Stimulated activated CD8-positive, alpha-beta memory T cell treated with anti-CD3 and anti-CD28 coated beads, Interleukin-4, amount 100 ng/mL, for 1 hour (primary cell): Measurements from ENCODE around the gene SCP2.

Experiments used
- DNase-seq, 2 donors: peaks; one replicate each; pipeline ENCODE4 v3.0.0-alpha.2; 2020; ENCODE audit warnings: low read depth in 2 of 2, low spot score in 1 of 2

SCP2 gene

DNA sequence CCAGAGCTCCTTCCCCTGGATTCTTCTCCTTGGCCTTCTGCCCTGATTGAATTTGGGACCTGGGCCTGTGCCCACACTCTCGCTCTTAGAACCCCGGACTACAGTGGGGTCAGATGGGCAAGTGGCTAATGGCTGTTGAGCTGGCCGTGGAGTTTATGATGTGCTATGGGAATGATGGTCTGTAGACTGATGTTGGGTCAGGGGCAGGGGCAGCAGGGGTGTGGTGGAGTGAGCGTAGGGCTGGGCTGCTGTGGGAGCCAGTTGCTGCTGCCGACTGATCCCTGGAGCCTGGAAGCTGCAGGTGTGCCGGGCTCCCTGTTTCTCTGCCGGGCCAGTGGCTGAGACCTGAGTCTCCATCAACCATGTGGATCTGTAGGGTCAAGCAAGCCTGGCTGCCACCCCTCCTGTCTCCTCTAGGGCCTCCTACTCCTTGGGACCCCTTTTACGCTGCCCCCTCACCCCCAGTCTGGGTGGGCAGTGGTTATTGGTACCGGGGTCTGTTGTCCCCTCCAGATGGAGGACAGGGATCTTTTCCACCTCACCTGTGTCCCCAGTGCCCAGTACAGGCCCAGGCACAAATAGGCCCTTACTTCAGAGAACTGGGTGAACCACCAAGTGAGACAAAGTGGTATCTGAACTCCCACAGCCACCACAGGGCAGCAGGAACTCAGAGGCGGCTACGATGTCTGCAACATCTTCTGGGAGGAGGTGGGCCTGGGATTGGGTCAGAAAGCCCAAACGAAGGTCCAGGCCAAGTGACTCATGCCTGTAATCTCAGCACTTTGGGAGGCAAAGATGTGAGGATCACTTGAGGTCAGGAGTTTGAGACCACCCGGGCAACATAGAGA, 140.0 kb downstream of the SCP2 start:
- DNase-seq: no peak

DNA sequence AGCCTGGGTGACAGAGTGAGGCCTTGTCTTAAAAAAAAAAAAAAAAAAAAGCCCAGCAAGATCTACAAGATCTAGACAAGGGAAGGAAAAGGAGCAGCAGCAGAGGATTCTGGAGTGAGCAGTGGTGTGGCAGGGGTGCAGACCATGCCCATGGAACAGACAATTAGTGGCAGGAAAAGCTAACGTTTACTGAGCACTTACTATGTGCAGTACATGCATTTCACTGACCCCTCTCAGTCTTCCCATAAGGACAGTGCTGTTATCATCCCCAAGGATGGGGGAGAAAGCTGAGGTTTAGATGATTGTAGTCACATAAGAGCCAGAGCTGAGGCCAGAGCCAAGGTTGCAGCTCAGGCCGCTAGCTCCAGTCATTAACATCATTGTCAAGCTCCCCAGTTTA, 140.8 kb downstream of the SCP2 start:
- DNase-seq: no peak

DNA sequence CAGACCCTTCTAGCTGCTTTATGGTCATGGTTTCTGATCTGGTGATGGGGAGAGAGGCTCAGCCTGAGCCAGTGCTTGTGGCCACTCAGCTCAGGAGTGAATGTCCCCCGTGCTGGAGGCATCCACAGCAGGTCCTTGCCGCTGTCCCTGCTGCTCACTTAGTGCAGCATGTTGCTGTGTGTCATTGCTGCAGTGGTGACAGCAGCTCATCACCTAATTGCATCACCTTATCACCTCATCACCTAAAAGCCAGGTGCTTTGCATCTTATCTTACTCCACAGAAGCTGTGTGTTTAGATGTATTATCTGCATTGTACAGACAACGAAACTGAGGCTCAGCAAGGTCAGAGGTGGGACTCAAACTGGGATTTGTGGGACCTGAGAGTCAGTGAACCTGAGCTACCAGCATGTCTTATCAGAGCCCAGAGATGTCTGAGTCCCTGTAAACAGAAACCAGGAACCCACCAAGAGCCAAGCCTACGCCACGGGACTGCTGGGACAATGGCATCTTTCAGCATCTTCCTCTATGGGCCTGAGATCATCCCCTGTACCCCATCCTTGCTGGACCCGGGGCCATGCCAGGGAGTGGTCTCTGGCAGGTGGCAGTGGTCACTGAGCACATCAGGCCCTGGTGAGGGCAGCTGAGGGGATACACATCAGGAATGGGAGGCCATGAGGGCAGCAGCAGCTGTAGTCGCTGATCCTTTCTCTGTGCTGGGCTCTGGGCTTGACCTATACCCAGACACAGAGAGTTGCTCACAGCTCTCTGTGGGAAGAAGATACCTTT, 141.4 kb downstream of the SCP2 start:
- DNase-seq: no peak

DNA sequence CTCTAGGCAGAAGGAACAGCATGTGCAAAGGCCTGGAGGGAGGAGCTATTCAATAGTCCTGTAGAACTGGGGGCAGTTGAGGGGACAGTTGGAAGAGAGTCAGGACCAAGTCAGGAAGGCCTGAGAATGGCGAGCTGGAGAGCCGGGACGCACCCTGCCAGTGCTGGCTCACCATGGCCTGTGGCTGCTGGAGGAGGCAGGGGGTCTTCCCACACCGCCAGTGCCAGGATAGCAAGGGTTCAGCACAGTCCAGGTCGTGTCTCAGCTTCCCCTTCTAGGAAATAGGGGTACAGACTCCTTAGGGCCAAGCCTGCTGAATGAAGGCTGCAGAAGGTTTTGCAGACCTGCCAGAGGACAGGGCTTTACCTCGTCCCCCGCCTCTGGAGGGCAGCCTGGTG, 142.2 kb downstream of the SCP2 start:
- no peak for DNase-seq

DNA sequence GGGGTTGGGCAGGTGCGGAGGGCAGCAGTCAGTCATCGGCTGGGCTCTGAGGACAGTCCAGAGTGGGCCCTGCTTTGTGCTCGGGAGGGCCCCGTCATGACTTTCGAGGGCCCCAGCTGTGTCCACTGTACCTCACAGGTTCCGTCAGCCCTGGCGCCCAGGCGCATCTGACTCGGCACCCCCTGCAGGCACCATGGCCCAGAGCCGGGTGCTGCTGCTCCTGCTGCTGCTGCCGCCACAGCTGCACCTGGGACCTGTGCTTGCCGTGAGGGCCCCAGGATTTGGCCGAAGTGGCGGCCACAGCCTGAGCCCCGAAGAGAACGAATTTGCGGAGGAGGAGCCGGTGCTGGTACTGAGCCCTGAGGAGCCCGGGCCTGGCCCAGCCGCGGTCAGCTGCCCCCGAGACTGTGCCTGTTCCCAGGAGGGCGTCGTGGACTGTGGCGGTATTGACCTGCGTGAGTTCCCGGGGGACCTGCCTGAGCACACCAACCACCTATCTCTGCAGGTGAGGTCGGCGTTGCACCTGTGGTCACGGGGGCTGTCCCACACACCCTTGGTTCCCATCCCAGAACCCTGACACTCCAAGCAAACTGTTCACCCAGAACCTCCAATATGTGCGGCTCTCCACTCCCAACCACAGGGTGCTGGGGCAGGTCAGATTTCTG, 142.7 kb downstream of the SCP2 start:
- no peak for DNase-seq

DNA sequence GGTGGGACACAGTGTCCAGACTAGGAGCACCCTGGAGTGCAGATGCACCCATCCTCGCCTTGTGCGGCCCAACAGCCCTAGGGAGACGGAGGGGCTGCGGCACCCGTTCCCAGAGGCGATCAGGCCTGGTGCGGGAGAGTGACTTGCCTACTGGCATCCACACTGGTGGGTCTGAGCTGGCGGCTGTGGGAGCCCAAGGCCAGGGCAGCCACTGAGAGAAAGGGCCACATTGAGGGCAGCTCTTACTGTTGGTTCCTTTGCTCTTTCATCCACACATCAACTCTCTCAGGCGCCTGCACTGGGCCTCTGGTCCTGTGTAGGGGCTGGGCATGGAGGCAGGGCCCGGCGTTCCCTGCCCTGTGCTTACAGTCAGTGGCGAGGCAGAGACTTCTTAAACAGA, 143.5 kb downstream of the SCP2 start:
- DNase-seq: no peak

DNA sequence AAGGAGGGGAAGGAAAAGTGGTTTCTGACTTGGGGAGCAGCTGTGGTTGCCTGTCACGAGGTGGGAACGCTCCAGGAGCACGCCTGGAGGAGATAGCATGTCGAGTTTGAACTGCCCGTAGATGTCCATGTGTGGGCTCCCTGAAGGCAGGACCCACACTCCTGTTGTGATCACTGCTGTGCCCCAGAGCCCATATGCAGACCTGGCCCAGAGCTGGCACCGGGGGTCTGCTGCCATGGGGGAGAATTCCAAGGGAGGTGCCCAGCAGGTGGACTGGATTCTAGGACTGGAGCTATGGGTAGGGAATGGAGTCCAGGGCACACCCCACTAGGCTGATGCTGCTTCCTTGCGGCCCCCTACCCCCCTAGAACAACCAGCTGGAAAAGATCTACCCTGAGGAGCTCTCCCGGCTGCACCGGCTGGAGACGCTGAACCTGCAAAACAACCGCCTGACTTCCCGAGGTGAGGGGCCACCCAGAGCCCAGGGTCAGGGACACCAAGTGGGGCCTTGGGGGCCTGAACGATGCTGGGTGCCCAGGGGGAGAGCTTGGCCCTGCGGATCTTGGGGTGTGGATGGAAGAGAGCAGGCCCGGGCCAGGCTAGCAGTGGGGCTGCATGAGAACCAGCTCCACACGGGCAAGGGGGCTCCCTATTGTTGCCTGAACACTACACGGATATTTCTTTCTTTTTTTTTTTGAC, 144.2 kb downstream of the SCP2 start:
- DNase-seq: no peak

DNA sequence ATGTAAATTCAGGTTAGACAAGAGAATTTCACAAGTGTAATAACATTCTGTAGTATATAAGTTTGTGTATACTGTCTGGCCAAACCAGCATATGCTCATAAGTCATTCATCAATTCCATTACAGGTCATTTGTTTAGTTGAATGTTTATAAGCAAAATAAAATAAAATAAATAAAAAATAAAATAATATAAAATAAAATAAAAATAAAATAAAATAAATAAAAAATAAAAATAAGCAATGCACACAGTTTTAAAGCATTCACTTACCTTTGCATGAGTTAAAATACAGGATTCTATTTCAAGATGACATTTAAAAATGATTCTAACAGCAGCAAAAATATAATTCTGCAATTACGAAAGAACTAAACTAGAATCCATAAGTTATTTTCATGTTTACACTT, 144.8 kb downstream of the SCP2 start:
- DNase-seq: no peak

DNA sequence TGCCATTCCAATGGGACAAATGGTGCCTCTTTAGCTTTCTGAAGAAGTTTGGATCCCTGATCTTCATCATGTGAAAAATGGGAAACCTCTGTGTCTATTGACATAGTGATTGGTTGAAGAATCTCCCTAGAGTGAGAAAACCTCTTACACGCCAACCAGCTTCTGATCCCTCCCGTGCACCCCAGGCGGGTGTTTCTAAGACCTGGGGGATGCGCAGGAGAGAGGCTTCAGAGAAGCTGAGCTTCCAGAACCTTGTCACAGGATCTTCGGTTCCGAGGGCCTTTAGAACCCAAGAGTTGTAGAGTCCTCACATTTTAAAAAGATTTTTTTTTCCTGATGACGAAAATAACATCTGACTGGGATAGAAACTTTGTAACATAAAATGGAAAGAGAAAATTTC, 146.2 kb downstream of the SCP2 start:
- no peak for DNase-seq

DNA sequence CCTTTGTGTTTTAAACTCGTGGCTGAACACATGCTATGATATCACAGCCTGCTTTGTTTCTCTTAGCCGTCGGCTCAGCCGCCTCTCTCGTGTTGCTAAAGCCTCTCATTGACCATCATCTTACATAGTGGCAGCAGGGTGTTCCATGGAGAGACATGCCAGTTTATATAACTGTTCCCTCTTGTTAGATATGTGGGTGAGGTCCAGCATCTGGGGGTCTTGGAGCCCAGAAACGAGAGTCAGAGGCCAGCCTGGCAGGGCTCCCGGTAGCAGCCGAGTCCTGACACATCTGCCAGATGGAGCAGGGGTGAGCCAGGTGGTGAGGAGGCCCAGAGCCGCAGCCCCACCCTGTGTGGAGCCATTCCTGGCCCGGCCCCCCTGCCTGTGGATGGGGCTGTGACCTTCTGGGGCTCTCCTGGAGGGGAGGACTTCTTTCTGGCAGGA, 146.8 kb downstream of the SCP2 start:
- DNase-seq: no peak

DNA sequence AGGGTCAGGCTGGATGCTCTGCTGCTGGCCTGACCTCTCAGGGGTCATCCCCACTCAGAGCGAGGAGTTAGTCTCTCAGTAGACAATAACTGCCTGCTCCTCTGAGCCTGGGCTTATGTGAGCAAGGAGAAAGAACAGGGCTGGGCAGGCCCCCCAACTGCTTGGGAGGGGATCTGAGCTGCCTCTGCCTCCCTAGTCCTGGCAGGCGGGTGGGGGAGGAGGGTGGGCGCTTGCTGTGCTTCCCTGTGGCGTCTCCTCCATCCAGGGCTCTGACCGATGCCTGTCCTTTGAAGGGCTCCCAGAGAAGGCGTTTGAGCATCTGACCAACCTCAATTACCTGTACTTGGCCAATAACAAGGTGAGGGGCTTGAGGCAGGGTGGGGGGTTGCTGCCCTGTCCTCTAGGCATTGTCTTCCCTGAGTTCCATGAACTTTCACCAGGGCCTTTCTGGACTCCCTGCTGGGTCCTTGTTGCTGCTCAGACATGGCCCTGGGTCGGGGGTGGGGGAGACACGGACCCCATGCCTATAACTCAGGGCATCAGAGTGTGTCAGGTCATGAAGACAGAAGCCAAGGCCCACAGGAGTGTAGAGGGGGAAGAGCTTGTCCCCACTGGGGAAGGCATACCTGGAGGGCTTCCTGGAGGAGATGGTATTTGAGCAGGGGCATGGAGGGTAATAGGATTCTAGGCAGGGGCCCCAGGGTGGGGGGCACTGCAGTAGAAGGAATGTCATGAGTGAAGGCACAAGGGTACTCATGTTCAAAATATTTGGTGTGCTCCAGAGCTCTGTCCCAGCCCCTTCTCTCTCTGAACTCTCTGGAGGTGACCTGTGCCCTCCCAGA, 147.5 kb downstream of the SCP2 start:
- no peak for DNase-seq

DNA sequence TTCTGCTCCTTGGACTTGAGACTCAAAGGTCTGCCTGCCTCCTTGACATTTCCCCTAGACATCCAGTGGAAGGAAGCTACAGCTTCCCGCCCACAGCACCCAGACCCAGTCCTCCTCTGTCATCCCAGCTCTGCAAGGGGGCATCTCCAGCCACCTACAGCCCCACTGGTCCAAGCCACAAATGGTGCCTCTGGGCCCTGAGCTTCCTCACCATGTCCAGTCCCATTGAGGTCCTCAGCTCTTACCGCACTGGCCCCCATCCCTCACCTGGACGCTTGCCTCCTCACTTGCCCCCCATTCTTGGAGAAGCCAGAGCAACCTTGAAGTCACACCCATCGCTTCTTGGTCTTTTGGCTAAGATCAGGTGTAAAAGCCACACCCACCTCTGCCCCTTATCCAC, 148.1 kb downstream of the SCP2 start:
- no peak for DNase-seq

DNA sequence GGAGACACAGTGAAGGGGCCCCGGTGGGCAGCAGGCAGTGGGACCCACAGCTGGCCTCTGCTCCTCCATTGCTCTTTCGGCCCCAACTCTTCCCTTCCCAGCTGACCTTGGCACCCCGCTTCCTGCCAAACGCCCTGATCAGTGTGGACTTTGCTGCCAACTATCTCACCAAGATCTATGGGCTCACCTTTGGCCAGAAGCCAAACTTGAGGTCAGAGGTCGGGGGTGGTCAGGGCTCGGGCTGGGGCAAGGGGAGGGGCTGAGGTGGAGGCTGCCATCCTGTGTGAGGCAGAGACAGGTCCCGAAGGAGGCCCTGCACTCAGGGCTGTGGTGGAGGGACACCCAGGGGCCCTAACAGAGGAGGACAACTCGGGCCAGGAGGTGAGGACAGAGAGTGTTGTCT, 148.7 kb downstream of the SCP2 start:
- no peak for DNase-seq

DNA sequence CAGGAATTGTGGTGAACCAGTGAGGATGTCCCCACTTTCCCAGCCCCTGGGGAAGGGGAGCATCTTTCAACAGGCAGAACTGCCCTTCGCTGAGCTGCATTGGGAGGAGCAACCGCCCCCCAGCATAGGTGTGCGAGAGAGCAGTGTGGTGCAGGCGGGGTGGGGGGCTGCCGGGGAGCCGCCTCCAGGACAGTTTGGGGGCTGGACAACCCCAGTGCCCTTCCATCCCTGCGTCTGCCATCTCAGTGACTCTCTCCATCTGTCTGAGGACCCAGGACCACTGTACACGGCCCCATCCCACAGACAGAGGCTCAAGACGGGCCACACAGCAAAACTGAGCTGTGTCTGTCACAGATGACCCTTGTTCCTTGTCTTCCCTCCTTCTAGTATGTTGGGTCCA, 149.1 kb downstream of the SCP2 start:
- no peak for DNase-seq

DNA sequence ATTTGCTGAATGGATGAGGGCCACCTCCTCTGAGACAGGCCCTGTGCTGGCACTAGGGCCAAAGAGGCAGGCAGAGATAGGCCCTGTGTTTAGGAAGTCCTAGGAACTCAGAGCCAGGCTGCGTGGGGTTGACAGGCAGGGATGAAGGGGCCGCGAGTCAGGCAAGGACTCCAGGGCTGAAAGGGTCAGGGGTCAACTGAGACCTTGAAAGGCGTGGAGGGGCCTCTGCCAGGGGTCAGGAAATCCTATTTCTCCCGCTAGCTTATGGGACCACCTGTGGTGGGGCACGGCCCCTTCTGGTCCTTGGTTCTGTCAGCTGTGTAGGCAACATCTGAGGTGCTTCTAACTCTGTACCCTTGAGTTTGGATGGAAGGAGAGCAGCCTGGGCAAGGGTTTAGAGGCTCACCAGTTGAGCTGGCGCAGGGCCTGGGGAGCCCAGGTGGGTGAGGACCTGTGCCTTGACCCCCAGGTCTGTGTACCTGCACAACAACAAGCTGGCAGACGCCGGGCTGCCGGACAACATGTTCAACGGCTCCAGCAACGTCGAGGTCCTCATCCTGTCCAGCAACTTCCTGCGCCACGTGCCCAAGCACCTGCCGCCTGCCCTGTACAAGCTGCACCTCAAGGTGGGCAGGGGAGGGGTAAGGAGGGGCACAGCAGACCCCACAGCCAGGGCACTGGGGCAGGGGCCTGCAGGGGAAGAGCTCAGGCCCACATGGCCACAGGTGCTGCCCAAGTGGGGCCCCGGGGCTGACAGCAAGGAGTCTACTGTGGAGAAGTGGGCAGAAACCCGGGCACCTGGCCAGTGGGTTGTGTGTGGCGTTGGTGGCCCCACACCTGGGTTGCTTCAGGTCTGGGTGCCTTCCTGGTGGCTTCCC, 149.9 kb downstream of the SCP2 start:
- no peak for DNase-seq

DNA sequence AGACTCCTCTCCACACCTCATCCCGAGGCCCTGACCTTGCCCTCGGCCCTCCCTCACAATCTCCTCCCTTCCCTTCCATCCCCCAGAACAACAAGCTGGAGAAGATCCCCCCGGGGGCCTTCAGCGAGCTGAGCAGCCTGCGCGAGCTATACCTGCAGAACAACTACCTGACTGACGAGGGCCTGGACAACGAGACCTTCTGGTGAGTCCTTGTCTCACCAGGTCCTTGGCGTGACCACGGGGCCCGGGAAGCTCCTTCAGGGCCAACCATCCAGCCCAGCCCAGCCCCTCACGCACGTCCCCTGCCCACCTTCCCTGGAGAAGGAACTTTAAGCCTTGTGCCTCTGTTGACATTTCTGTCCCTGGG, 150.5 kb downstream of the SCP2 start:
- no peak for DNase-seq

DNA sequence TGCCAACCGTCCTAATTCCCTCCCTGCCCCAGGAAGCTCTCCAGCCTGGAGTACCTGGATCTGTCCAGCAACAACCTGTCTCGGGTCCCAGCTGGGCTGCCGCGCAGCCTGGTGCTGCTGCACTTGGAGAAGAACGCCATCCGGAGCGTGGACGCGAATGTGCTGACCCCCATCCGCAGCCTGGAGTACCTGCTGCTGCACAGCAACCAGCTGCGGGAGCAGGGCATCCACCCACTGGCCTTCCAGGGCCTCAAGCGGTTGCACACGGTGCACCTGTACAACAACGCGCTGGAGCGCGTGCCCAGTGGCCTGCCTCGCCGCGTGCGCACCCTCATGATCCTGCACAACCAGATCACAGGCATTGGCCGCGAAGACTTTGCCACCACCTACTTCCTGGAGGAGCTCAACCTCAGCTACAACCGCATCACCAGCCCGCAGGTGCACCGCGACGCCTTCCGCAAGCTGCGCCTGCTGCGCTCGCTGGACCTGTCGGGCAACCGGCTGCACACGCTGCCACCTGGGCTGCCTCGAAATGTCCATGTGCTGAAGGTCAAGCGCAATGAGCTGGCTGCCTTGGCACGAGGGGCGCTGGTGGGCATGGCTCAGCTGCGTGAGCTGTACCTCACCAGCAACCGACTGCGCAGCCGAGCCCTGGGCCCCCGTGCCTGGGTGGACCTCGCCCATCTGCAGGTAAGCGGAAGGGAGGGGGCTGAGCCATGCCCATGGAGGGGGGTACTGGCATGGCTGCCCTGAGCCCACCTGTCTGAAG, 151.4 kb downstream of the SCP2 start:
- DNase-seq: no peak

DNA sequence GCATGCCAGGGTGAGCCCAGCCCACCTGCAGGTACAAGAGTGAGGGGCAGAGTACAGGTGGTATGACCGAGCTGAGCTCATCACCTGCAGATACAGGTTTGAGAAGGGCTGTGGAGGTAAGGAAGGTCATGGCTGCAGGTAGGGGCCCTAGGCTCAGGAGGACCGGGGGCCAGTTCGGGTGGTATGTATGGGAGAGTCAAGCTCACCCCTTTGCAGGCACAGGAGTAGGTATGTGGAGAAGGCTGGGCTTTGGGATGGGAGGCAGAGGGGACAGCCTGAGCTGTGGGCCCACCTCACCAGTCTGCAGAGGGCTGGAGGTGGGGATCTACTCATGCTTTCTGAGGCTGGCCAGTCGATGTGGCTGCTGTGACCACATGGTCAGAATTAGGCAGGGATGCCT, 152.2 kb downstream of the SCP2 start:
- no peak for DNase-seq

DNA sequence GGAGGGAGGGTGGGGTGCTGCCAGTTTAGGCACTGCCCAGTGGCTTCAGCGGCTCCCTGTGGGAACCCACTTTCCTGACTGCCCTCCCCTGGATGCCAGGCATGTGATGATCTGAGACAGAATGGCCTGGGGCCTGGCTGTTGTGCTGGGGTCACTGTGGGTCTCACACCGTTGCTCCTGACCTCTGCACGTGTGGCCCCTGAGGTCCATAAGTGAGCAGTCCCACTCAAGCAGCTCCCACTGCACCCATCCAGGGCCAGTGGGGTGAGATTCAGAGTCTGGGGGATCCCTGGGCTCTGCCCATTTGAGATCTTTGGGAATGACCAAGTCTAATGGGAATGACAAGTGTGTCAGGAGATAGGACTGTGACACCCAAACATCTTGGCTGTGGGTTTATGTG, 153.0 kb downstream of the SCP2 start:
- no peak for DNase-seq
